DOHH2 (cell line): ENCODE results near the gene HPCAL4.

Experiments
- EZH2phosphoT487 ChIP-seq: fragments of 200-600 bp; sonication (generic); IDR thresholded peaks from 2 replicates; pipeline ENCODE4 v1.6.1; 2017; ENCODE audit warnings: borderline replicate concordance, mild to moderate bottlenecking, antibody characterized with exemption, low read length, moderate library complexity, mixed read lengths
- TF ChIP-seq, protein P1 (sequence below): fragments of 200-600 bp; sonication (generic); IDR thresholded peaks from one replicate; pipeline ENCODE4 v1.5.1; 2014; ENCODE audit warnings: antibody characterized with exemption, mild to moderate bottlenecking, low read depth, low read length; ENCODE audit not compliant: poor library complexity, severe bottlenecking

- TF ChIP-seq, protein P1, sequence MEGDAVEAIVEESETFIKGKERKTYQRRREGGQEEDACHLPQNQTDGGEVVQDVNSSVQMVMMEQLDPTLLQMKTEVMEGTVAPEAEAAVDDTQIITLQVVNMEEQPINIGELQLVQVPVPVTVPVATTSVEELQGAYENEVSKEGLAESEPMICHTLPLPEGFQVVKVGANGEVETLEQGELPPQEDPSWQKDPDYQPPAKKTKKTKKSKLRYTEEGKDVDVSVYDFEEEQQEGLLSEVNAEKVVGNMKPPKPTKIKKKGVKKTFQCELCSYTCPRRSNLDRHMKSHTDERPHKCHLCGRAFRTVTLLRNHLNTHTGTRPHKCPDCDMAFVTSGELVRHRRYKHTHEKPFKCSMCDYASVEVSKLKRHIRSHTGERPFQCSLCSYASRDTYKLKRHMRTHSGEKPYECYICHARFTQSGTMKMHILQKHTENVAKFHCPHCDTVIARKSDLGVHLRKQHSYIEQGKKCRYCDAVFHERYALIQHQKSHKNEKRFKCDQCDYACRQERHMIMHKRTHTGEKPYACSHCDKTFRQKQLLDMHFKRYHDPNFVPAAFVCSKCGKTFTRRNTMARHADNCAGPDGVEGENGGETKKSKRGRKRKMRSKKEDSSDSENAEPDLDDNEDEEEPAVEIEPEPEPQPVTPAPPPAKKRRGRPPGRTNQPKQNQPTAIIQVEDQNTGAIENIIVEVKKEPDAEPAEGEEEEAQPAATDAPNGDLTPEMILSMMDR, result no peak
- no peak for TF ChIP-seq EZH2phosphoT487
Measured at GRCh38 chr1:39690794-39691382, 345 bp downstream of the HPCAL4 start.
